K562 (cell line): Measurements from ENCODE around the gene CDKN2AIPNL. TPM values are rescaled to one million over a fixed set of nuclear protein-coding genes. Genes with fewer than 3 reads are reported as not detected.
A peak's percentile ranks its signal among the peaks of the same experiment; 100 is the strongest.

Experiments
- ATF7 ChIP-seq: fragments of 450-650 bp; IDR thresholded peaks from 2 replicates; pipeline ENCODE4 v1.7.1; 2014; ENCODE audit warnings: mild to moderate bottlenecking, moderate library complexity
- CBFA2T2 ChIP-seq: fragments of 450-650 bp; conservative IDR thresholded peaks from 2 replicates; pipeline ENCODE4 v1.6.1; 2017; ENCODE audit warnings: mild to moderate bottlenecking
- CBFB ChIP-seq: sonication (generic); formaldehyde crosslinking; IDR thresholded peaks from 2 replicates; pipeline ENCODE4 v1.4.0; 2020; ENCODE audit warnings: mild to moderate bottlenecking, missing genetic modification reagents
- CCAR2 ChIP-seq: fragments of 200-400 bp; formaldehyde crosslinking; IDR thresholded peaks from 2 replicates; pipeline ENCODE4 v1.6.1; 2017; ENCODE audit warnings: mild to moderate bottlenecking, low read depth, low read length
- CSDE1 ChIP-seq, 2 experiments: fragments of 450-650 bp; IDR thresholded peaks; 2 replicates each; pipeline ENCODE4 v1.6.1; 2016; ENCODE audit warnings: mild to moderate bottlenecking in 1 of 2
- ETV5 ChIP-seq: sonication (generic); formaldehyde crosslinking; IDR thresholded peaks from 2 replicates; pipeline ENCODE4 v1.4.0; 2020; ENCODE audit warnings: low read depth, mild to moderate bottlenecking, missing genetic modification reagents
- JUND ChIP-seq, 2 experiments: IDR thresholded peaks; 2 replicates in 1 of 2; 3 replicates in 1 of 2; pipeline ENCODE4 v1.6.1; 2011; ENCODE audit warnings: borderline replicate concordance in 2 of 2, low read depth in 2 of 2, low read length in 2 of 2, improper control_type of control experiment in 1 of 2, missing biosample characterization in 1 of 2, missing genetic modification characterization in 1 of 2, missing genetic modification reagents in 1 of 2
- SMARCA4 ChIP-seq: fragments of 450-650 bp; IDR thresholded peaks from 2 replicates; pipeline ENCODE4 v1.6.1; 2016
- TRIM28 ChIP-seq: fragments of 450-650 bp; IDR thresholded peaks from 2 replicates; pipeline ENCODE4 v1.6.1; 2017
- polyA plus RNA-seq, 8 experiments: library from polyadenylated mRNA; depleted of rRNA in 4 of 8; stranded (reverse) in 5 of 8; unstranded in 3 of 8; fragments of >200 nt; fragmentation: Nextera tagmentation in 2 of 8; fragmentation: Illumina TruSeq in 1 of 8; extraction: Ambion mirVana in 2 of 8; extraction: Trizol in 1 of 8; gene quantifications; 2 replicates each; pipeline versions ENCODE4 v1.2.1 to v1.2.3, GENCODE V29; 2011 to 2014; ENCODE audit warnings: inconsistent platforms in 1 of 8, missing spikeins in 1 of 8
- total RNA-seq, 7 experiments: library from RNA; depleted of rRNA in 6 of 7; stranded (reverse); fragments of >200 nt in 6 of 7; fragmentation: Illumina TruSeq in 2 of 7; extraction: Trizol in 2 of 7; gene quantifications; 2 replicates each; pipeline versions ENCODE4 v1.2.1 to v1.2.3, GENCODE V29; 2011 to 2021; ENCODE audit warnings: low replicate concordance in 1 of 7
- TF ChIP-seq, protein P1 (sequence below): fragments of 200-800 bp; sonication (Bioruptor generic); IDR thresholded peaks from 2 replicates; pipeline ENCODE4 v1.6.1; 2016; ENCODE audit warnings: missing genetic modification characterization, missing compliant biosample characterization
- TF ChIP-seq, protein P2 (sequence below): fragments of 450-650 bp; IDR thresholded peaks from 2 replicates; pipeline ENCODE4 v1.6.1; 2016; ENCODE audit warnings: mild to moderate bottlenecking, moderate library complexity

Gene CDKN2AIPNL
- total and polyA plus RNA-seq, 9 of the 15 experiments (the other 6 are each of a cell fraction or from before 2014, with no cell fraction given), result 19.9 to 46.9 (median 42.2) TPM

DNA sequence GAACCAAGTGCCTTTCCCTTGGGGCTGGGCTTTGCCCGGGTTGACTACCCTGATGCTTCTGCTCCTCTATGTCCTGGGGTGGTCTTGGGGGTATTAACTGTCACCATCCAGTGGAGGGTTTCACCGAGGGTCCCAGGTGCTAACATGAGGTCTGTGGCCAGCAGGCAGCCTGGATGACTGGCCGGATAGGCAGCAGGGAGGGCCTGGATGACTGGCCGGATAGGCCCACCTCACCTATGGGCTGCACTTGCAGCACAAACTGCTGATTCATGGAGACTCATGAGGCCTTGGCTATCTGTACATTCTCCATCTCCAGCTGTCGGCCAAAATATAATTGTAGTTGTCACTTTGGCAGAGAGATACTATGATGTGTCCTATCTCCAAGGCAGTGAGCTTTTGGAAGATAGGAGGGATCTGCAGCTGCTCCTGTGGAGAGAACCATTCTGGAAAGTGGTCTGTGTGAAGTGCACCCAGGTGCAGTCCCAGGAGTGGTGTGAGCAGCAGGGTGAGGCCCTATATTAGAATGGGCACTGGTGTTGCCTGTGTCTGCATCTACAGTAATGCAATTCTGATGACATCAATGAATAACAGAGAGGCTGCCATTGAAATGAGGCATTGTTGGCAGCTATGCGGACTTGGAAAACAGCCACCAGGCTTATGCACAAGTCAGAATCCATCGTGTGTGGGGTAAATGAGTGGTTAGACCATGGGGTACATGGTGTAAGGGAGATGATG, 26.3 kb upstream of the CDKN2AIPNL start (continued):
- TF ChIP-seq, protein P1, sequence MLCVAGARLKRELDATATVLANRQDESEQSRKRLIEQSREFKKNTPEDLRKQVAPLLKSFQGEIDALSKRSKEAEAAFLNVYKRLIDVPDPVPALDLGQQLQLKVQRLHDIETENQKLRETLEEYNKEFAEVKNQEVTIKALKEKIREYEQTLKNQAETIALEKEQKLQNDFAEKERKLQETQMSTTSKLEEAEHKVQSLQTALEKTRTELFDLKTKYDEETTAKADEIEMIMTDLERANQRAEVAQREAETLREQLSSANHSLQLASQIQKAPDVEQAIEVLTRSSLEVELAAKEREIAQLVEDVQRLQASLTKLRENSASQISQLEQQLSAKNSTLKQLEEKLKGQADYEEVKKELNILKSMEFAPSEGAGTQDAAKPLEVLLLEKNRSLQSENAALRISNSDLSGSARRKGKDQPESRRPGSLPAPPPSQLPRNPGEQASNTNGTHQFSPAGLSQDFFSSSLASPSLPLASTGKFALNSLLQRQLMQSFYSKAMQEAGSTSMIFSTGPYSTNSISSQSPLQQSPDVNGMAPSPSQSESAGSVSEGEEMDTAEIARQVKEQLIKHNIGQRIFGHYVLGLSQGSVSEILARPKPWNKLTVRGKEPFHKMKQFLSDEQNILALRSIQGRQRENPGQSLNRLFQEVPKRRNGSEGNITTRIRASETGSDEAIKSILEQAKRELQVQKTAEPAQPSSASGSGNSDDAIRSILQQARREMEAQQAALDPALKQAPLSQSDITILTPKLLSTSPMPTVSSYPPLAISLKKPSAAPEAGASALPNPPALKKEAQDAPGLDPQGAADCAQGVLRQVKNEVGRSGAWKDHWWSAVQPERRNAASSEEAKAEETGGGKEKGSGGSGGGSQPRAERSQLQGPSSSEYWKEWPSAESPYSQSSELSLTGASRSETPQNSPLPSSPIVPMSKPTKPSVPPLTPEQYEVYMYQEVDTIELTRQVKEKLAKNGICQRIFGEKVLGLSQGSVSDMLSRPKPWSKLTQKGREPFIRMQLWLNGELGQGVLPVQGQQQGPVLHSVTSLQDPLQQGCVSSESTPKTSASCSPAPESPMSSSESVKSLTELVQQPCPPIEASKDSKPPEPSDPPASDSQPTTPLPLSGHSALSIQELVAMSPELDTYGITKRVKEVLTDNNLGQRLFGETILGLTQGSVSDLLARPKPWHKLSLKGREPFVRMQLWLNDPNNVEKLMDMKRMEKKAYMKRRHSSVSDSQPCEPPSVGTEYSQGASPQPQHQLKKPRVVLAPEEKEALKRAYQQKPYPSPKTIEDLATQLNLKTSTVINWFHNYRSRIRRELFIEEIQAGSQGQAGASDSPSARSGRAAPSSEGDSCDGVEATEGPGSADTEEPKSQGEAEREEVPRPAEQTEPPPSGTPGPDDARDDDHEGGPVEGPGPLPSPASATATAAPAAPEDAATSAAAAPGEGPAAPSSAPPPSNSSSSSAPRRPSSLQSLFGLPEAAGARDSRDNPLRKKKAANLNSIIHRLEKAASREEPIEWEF (CRISPR knock-in tag), result peak; percentile 53; the same call in 1 of the 2 replicates
- no peak for TF ChIP-seq CSDE1 (IDR thresholded peaks at IDR 0.05)
- peak; percentile 58; the same call in 1 of the 2 replicates for TF ChIP-seq ETV5 (CRISPR knock-in tag)
- no peak for TF ChIP-seq TRIM28
- TF ChIP-seq JUND (IDR thresholded peaks at IDR 0.05; ENCODE audit: borderline replicate concordance, low read depth, low read length), result peak; percentile 64; the same call in 1 of the 2 replicates
- peak; percentile 75; the same call in 2 of the 3 replicates for TF ChIP-seq JUND (tag; IDR thresholded peaks at IDR 0.05; ENCODE audit: borderline replicate concordance, low read depth, low read length)
- TF ChIP-seq CCAR2, result no peak
- peak; percentile 51; the same call in 1 of the 2 replicates for TF ChIP-seq ATF7
- TF ChIP-seq SMARCA4, result peak; percentile 89
- 0 out of 2 replicates have a peak, but pooled peaks have one; percentile 51 for TF ChIP-seq CBFB (CRISPR knock-in tag)
- TF ChIP-seq, protein P2, sequence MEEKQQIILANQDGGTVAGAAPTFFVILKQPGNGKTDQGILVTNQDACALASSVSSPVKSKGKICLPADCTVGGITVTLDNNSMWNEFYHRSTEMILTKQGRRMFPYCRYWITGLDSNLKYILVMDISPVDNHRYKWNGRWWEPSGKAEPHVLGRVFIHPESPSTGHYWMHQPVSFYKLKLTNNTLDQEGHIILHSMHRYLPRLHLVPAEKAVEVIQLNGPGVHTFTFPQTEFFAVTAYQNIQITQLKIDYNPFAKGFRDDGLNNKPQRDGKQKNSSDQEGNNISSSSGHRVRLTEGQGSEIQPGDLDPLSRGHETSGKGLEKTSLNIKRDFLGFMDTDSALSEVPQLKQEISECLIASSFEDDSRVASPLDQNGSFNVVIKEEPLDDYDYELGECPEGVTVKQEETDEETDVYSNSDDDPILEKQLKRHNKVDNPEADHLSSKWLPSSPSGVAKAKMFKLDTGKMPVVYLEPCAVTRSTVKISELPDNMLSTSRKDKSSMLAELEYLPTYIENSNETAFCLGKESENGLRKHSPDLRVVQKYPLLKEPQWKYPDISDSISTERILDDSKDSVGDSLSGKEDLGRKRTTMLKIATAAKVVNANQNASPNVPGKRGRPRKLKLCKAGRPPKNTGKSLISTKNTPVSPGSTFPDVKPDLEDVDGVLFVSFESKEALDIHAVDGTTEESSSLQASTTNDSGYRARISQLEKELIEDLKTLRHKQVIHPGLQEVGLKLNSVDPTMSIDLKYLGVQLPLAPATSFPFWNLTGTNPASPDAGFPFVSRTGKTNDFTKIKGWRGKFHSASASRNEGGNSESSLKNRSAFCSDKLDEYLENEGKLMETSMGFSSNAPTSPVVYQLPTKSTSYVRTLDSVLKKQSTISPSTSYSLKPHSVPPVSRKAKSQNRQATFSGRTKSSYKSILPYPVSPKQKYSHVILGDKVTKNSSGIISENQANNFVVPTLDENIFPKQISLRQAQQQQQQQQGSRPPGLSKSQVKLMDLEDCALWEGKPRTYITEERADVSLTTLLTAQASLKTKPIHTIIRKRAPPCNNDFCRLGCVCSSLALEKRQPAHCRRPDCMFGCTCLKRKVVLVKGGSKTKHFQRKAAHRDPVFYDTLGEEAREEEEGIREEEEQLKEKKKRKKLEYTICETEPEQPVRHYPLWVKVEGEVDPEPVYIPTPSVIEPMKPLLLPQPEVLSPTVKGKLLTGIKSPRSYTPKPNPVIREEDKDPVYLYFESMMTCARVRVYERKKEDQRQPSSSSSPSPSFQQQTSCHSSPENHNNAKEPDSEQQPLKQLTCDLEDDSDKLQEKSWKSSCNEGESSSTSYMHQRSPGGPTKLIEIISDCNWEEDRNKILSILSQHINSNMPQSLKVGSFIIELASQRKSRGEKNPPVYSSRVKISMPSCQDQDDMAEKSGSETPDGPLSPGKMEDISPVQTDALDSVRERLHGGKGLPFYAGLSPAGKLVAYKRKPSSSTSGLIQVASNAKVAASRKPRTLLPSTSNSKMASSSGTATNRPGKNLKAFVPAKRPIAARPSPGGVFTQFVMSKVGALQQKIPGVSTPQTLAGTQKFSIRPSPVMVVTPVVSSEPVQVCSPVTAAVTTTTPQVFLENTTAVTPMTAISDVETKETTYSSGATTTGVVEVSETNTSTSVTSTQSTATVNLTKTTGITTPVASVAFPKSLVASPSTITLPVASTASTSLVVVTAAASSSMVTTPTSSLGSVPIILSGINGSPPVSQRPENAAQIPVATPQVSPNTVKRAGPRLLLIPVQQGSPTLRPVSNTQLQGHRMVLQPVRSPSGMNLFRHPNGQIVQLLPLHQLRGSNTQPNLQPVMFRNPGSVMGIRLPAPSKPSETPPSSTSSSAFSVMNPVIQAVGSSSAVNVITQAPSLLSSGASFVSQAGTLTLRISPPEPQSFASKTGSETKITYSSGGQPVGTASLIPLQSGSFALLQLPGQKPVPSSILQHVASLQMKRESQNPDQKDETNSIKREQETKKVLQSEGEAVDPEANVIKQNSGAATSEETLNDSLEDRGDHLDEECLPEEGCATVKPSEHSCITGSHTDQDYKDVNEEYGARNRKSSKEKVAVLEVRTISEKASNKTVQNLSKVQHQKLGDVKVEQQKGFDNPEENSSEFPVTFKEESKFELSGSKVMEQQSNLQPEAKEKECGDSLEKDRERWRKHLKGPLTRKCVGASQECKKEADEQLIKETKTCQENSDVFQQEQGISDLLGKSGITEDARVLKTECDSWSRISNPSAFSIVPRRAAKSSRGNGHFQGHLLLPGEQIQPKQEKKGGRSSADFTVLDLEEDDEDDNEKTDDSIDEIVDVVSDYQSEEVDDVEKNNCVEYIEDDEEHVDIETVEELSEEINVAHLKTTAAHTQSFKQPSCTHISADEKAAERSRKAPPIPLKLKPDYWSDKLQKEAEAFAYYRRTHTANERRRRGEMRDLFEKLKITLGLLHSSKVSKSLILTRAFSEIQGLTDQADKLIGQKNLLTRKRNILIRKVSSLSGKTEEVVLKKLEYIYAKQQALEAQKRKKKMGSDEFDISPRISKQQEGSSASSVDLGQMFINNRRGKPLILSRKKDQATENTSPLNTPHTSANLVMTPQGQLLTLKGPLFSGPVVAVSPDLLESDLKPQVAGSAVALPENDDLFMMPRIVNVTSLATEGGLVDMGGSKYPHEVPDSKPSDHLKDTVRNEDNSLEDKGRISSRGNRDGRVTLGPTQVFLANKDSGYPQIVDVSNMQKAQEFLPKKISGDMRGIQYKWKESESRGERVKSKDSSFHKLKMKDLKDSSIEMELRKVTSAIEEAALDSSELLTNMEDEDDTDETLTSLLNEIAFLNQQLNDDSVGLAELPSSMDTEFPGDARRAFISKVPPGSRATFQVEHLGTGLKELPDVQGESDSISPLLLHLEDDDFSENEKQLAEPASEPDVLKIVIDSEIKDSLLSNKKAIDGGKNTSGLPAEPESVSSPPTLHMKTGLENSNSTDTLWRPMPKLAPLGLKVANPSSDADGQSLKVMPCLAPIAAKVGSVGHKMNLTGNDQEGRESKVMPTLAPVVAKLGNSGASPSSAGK, result peak; percentile 35; the same call in 1 of the 2 replicates
- peak; percentile 96 for TF ChIP-seq CBFA2T2
